Ascending aorta (tissue), 2 donors: ENCODE data around the gene LHPP. TPM values are rescaled to one million over a fixed set of nuclear protein-coding genes. Genes with fewer than 3 reads are reported as not detected.

Source experiments
- DNase-seq, 2 donors: peaks; one replicate each; pipeline ENCODE4 v3.0.0-alpha.2; 2019; ENCODE audit warnings: low spot score in 2 of 2
- H3K27ac ChIP-seq, 2 donors: fragments of 200-600 bp; sonication (generic); one replicate each; pipeline ENCODE4 v1.5.1; 2016 to 2017; ENCODE audit warnings: mild to moderate bottlenecking in 1 of 2
- H3K27me3 ChIP-seq: fragments of 200-600 bp; sonication (generic); one replicate; pipeline ENCODE4 v1.5.1; 2017
- H3K36me3 ChIP-seq, 2 donors: fragments of 200-600 bp; sonication (generic); one replicate each; pipeline ENCODE4 v1.5.1; 2016
- H3K4me1 ChIP-seq, 2 donors: fragments of 200-600 bp; sonication (generic); one replicate each; pipeline ENCODE4 v1.5.1; 2016 to 2017; ENCODE audit warnings: mild to moderate bottlenecking in 1 of 2
- H3K4me3 ChIP-seq, 2 donors: fragments of 200-600 bp; sonication (generic); one replicate each; pipeline ENCODE4 v1.5.1; 2016 to 2017; ENCODE audit warnings: mild to moderate bottlenecking in 1 of 2
- H3K9me3 ChIP-seq, 2 donors: fragments of 200-600 bp; sonication (generic); one replicate each; pipeline ENCODE4 v1.5.1; 2016
- intact Hi-C: fragments of 100-400 bp; cut with DNase I; formaldehyde crosslinking; loops from one replicate; pipeline ENCODE4 v1.15.1; 2023
- total RNA-seq: library from RNA; depleted of rRNA; stranded (reverse); fragments of >200 nt; gene quantifications from one replicate; pipeline ENCODE4 v1.1.0, GENCODE V29; 2016
- TF ChIP-seq, protein P1 (sequence below), 3 experiments: fragments of 200-600 bp in 2 of 3; fragments of 450-650 bp in 1 of 3; sonication (generic) in 2 of 3; IDR thresholded peaks; one replicate each; pipeline ENCODE4 v1.5.1; 2016 to 2019; ENCODE audit warnings: antibody characterized with exemption in 3 of 3, mild to moderate bottlenecking in 1 of 3, moderate library complexity in 1 of 3

The LHPP gene
- total RNA-seq, 1 donor from 2014 or later, result 5.1 TPM

GRCh38 chr10:124534231-124534798 is 72.7 kb downstream of the LHPP start:
- no peak overlapping the region for H3K4me3 ChIP-seq
- no peak overlapping the region for H3K27ac ChIP-seq
- no peaks in the 10 kb centered on the region for H3K4me1 ChIP-seq
- TF ChIP-seq, protein P1, sequence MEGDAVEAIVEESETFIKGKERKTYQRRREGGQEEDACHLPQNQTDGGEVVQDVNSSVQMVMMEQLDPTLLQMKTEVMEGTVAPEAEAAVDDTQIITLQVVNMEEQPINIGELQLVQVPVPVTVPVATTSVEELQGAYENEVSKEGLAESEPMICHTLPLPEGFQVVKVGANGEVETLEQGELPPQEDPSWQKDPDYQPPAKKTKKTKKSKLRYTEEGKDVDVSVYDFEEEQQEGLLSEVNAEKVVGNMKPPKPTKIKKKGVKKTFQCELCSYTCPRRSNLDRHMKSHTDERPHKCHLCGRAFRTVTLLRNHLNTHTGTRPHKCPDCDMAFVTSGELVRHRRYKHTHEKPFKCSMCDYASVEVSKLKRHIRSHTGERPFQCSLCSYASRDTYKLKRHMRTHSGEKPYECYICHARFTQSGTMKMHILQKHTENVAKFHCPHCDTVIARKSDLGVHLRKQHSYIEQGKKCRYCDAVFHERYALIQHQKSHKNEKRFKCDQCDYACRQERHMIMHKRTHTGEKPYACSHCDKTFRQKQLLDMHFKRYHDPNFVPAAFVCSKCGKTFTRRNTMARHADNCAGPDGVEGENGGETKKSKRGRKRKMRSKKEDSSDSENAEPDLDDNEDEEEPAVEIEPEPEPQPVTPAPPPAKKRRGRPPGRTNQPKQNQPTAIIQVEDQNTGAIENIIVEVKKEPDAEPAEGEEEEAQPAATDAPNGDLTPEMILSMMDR (IDR thresholded peaks at IDR 0.05), result no peak
- intact Hi-C loops, result loop anchor here (5.0 kb wide), 1 partner anchor 293 kb away; no protein-coding TSS in a partner anchor
- no peaks in the 10 kb centered on the region for H3K36me3 ChIP-seq
- DNase-seq, result no peak
- no peaks in the 10 kb centered on the region for H3K27me3 ChIP-seq
- H3K9me3 ChIP-seq, result no peaks in the 10 kb centered on the region

DNA sequence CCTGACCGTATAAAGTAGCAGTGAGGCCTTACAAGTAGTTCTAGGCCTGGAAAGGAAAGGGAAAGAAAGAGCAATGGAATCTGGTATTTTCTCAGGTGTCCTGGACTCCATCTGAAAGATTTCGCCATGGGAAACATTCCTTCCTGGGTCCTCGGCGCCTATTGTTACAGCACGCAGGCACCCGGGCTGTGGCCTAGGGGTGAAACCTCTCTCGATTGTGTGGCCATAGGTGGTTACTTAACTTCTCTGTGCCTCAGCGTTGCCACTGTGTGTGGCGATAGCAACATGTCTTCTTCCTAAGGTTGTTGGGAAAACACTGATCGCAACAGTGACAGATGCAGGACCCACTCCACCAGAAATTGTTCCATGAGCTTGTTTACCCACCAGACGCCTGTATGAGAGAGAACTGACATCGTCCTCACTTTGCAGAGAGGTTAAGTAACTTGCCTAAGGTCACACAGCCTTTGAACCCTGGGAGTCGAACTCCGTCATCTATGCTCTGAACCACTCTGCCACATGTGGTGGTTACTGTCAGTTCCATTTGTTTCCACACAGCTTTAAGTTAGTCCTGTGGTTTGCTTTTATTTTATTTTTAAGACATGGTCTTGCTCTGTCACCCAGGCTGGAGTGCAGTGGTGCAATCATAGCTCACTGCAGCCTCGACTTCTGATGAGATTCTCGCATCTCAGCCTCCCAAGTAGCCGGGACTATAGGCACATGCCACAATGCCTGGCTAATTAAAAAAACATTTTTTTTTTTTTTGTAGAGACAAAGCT is 73.4 kb downstream of the LHPP start:
- TF ChIP-seq, protein P1 (IDR thresholded peaks at IDR 0.05), result no peak
- H3K27ac ChIP-seq, result no peak overlapping the region
- H3K4me3 ChIP-seq, result no peak overlapping the region
- intact Hi-C loops, result loop anchor here (5.0 kb wide), 1 partner anchor 292 kb away; no protein-coding TSS in a partner anchor
- no peaks in the 10 kb centered on the region for H3K4me1 ChIP-seq
- H3K27me3 ChIP-seq, result no peaks in the 10 kb centered on the region
- no peaks in the 10 kb centered on the region for H3K36me3 ChIP-seq
- H3K9me3 ChIP-seq, result no peaks in the 10 kb centered on the region
- no peak for DNase-seq

GRCh38 chr10:124535731-124536495 is 74.3 kb downstream of the LHPP start:
- Histone ChIP-seq H3K36me3 (no peaks in the 10 kb centered on the region), H3K27ac (no peak overlapping the region), H3K4me3 (no peak overlapping the region), H3K27me3 (no peaks in the 10 kb centered on the region), H3K4me1 (peaks cover 0 to 3% of the 10 kb centered on the region in 2 donors), H3K9me3 (no peaks in the 10 kb centered on the region)
- TF ChIP-seq, protein P1 (IDR thresholded peaks at IDR 0.05), result no peak
- DNase-seq, result no peak
- intact Hi-C loops, result no loop called here

DNA sequence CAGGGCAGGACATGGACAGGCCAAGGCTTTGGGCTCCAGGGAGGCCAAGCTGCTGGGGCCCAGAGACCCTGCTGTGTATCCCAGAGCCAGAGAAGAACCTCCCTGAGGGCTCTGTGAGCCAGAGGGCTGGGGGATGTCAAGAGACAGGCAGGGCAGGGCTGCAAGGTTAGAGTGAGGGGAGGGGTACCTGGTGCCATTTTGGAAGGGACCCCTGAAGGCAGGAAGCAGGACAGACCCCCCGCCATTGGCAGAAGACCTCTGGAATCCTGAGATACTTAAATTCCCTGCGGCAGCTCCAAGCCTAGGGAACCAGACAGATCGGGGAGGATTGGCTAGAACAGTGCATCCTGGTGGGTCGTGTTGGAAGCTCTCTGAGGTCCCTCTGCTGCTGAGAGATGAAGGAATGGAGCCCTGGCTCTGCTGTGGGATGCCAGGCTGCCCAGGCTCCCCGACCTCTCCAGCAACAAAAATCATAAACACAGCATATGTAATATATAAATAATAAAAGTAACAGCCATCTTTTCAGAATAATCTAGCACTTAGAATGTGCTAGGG is 75.0 kb downstream of the LHPP start:
- no peaks in the 10 kb centered on the region for H3K36me3 ChIP-seq
- H3K27ac ChIP-seq, result no peak overlapping the region
- H3K4me1 ChIP-seq, result peaks cover 0 to 3% of the 10 kb centered on the region in 2 donors
- TF ChIP-seq, protein P1 (IDR thresholded peaks at IDR 0.05), result no peak
- no peak for DNase-seq
- no peak overlapping the region for H3K4me3 ChIP-seq
- intact Hi-C loops, result no loop called here
- no peaks in the 10 kb centered on the region for H3K9me3 ChIP-seq
- H3K27me3 ChIP-seq, result no peaks in the 10 kb centered on the region

DNA sequence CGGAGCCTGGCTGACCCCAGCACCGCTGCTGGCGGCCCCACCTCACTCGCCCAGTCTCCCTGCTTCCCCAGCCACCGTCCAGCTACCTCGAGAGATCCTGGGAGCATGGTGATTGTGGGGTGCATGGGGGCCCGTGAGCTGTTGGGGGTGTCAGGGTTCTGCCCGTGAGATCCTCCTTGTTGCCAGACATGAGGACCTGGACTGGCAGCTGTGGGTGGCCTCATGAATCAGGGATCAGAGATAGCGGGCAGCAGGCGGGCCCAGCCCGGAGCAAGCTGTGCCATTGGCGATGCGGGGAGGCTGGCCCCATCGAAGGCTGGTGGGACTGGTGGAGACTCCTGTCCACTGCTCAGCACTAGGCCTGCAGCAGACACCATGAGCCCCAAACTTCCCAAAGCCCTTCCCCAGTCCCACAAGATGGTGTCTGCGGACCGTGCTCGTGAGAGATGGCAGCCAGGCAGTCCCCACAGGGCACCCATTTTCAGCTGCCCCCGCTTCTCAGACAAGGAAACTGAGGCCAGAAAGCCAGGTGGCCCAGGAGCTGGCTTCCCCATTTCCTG is 75.6 kb downstream of the LHPP start:
- H3K4me1 ChIP-seq, result peaks cover 0 to 3% of the 10 kb centered on the region in 2 donors
- TF ChIP-seq, protein P1 (IDR thresholded peaks at IDR 0.05), result no peak
- H3K36me3 ChIP-seq, result no peaks in the 10 kb centered on the region
- DNase-seq, result no peak
- intact Hi-C loops, result no loop called here
- H3K27me3 ChIP-seq, result no peaks in the 10 kb centered on the region
- H3K27ac ChIP-seq, result no peak overlapping the region
- no peak overlapping the region for H3K4me3 ChIP-seq
- no peaks in the 10 kb centered on the region for H3K9me3 ChIP-seq
